ENCODE results near the gene FAAH.

DNA sequence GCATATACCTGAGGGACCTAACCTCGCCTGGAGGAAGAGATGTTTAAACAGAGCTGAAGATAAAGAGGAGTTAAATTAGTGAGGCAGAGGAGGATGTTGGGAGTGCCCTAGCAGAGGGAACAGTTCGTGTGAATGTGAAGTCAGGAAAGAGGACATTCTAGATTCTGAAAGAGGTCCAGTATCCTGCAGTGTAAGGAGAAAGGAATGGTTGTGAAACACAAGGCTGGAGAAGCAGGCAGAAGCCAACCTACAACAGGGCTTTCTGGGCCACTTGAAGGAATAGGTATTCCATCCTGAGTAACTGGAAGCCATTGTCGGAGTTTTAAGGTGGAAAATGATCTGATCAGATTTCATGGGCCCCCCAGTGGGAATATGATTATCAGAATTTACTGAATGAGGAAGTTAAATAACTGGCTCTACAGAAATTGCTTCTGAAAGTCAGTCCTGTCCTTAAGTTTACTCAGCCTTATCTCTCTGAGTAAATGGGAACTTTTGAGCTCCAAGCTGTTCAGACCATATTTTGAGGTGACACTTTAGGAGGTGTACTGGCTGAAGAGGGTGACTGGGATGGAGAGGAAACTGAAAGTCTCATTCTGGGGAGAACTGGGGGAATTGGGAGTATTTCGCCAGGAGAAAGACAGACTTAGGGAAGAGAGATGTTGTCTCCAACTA, 24.4 kb upstream of the FAAH start:
- TF ChIP-seq, protein P1, sequence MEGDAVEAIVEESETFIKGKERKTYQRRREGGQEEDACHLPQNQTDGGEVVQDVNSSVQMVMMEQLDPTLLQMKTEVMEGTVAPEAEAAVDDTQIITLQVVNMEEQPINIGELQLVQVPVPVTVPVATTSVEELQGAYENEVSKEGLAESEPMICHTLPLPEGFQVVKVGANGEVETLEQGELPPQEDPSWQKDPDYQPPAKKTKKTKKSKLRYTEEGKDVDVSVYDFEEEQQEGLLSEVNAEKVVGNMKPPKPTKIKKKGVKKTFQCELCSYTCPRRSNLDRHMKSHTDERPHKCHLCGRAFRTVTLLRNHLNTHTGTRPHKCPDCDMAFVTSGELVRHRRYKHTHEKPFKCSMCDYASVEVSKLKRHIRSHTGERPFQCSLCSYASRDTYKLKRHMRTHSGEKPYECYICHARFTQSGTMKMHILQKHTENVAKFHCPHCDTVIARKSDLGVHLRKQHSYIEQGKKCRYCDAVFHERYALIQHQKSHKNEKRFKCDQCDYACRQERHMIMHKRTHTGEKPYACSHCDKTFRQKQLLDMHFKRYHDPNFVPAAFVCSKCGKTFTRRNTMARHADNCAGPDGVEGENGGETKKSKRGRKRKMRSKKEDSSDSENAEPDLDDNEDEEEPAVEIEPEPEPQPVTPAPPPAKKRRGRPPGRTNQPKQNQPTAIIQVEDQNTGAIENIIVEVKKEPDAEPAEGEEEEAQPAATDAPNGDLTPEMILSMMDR (IDR thresholded peaks at IDR 0.05) = no peak
- TF ChIP-seq, protein P2, sequence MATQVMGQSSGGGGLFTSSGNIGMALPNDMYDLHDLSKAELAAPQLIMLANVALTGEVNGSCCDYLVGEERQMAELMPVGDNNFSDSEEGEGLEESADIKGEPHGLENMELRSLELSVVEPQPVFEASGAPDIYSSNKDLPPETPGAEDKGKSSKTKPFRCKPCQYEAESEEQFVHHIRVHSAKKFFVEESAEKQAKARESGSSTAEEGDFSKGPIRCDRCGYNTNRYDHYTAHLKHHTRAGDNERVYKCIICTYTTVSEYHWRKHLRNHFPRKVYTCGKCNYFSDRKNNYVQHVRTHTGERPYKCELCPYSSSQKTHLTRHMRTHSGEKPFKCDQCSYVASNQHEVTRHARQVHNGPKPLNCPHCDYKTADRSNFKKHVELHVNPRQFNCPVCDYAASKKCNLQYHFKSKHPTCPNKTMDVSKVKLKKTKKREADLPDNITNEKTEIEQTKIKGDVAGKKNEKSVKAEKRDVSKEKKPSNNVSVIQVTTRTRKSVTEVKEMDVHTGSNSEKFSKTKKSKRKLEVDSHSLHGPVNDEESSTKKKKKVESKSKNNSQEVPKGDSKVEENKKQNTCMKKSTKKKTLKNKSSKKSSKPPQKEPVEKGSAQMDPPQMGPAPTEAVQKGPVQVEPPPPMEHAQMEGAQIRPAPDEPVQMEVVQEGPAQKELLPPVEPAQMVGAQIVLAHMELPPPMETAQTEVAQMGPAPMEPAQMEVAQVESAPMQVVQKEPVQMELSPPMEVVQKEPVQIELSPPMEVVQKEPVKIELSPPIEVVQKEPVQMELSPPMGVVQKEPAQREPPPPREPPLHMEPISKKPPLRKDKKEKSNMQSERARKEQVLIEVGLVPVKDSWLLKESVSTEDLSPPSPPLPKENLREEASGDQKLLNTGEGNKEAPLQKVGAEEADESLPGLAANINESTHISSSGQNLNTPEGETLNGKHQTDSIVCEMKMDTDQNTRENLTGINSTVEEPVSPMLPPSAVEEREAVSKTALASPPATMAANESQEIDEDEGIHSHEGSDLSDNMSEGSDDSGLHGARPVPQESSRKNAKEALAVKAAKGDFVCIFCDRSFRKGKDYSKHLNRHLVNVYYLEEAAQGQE (IDR thresholded peaks at IDR 0.05; ENCODE audit: low read depth, low read length) = no peak
- TF ChIP-seq RXRA (IDR thresholded peaks at IDR 0.05; ENCODE audit: borderline replicate concordance, low read depth) = no peak
- TF ChIP-seq POLR2AphosphoS5 (IDR thresholded peaks at IDR 0.05; ENCODE audit: low read depth, low read length) = no peak
- TF ChIP-seq, protein P3, sequence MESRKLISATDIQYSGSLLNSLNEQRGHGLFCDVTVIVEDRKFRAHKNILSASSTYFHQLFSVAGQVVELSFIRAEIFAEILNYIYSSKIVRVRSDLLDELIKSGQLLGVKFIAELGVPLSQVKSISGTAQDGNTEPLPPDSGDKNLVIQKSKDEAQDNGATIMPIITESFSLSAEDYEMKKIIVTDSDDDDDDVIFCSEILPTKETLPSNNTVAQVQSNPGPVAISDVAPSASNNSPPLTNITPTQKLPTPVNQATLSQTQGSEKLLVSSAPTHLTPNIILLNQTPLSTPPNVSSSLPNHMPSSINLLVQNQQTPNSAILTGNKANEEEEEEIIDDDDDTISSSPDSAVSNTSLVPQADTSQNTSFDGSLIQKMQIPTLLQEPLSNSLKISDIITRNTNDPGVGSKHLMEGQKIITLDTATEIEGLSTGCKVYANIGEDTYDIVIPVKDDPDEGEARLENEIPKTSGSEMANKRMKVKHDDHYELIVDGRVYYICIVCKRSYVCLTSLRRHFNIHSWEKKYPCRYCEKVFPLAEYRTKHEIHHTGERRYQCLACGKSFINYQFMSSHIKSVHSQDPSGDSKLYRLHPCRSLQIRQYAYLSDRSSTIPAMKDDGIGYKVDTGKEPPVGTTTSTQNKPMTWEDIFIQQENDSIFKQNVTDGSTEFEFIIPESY (IDR thresholded peaks at IDR 0.05; ENCODE audit: borderline replicate concordance, low read depth) = no peak
- TF ChIP-seq EP300 (IDR thresholded peaks at IDR 0.05; ENCODE audit: borderline replicate concordance in 1 of 2, low read depth in 1 of 2, low read length in 1 of 2) = no peak
- TF ChIP-seq RFX5 (IDR thresholded peaks at IDR 0.05; ENCODE audit: low read length) = no peak
- TF ChIP-seq NFIC (IDR thresholded peaks at IDR 0.05; ENCODE audit: borderline replicate concordance) = no peak
- no peak for TF ChIP-seq TAF1 (IDR thresholded peaks at IDR 0.05; ENCODE audit: borderline replicate concordance, low read depth, low read length)
- TF ChIP-seq FOXJ3 (CRISPR knock-in tag; IDR thresholded peaks at IDR 0.05) = no peak
- TF ChIP-seq YY1 (IDR thresholded peaks at IDR 0.05; ENCODE audit: low read depth) = no peak
- no peak for TF ChIP-seq RAD21 (IDR thresholded peaks at IDR 0.05; ENCODE audit: low read length)
- no peak for TF ChIP-seq MXI1 (IDR thresholded peaks at IDR 0.05; ENCODE audit: low read depth, low read length)
